BLaER1 treated with 17β-estradiol and CSF1 and Interleukin-3, amounts not matched to agents 10 nM and 100 nM (cell line): ENCODE data around the gene SNRPD3.

Experiments
- H3K27ac ChIP-seq, 11 experiments: shearing (Covaris generic); formaldehyde crosslinking; 2 replicates each; pipeline ENCODE4 v1.8.1; 2022
- H3K27me3 ChIP-seq, 11 experiments: shearing (Covaris generic); formaldehyde crosslinking; 2 replicates each; pipeline ENCODE4 v1.8.1; 2022
- H3K36me3 ChIP-seq, 11 experiments: shearing (Covaris generic); formaldehyde crosslinking; 2 replicates each; pipeline ENCODE4 v1.8.1; 2022
- H3K4me1 ChIP-seq, 10 experiments: shearing (Covaris generic); formaldehyde crosslinking; 2 replicates each; pipeline ENCODE4 v1.8.1; 2022
- H3K4me2 ChIP-seq, 11 experiments: shearing (Covaris generic); formaldehyde crosslinking; 2 replicates each; pipeline ENCODE4 v1.8.1; 2022
- H3K4me3 ChIP-seq, 10 experiments: shearing (Covaris generic); formaldehyde crosslinking; 2 replicates each; pipeline ENCODE4 v1.8.1; 2022
- H3K9ac ChIP-seq, 11 experiments: shearing (Covaris generic); formaldehyde crosslinking; 2 replicates each; pipeline ENCODE4 v1.8.1; 2022
- H3K9me3 ChIP-seq, 11 experiments: shearing (Covaris generic); formaldehyde crosslinking; replicated peaks in 1 of 11; 2 replicates each; pipeline ENCODE4 v1.8.1; 2022
- H4K20me1 ChIP-seq, 11 experiments: shearing (Covaris generic); formaldehyde crosslinking; 2 replicates each; pipeline ENCODE4 v1.8.1; 2022
- Cebpa-rat ChIP-seq, 11 experiments: shearing (Covaris generic); IDR thresholded peaks; 2 replicates each; pipeline ENCODE4 v1.8.1; 2022

The SNRPD3 gene

DNA sequence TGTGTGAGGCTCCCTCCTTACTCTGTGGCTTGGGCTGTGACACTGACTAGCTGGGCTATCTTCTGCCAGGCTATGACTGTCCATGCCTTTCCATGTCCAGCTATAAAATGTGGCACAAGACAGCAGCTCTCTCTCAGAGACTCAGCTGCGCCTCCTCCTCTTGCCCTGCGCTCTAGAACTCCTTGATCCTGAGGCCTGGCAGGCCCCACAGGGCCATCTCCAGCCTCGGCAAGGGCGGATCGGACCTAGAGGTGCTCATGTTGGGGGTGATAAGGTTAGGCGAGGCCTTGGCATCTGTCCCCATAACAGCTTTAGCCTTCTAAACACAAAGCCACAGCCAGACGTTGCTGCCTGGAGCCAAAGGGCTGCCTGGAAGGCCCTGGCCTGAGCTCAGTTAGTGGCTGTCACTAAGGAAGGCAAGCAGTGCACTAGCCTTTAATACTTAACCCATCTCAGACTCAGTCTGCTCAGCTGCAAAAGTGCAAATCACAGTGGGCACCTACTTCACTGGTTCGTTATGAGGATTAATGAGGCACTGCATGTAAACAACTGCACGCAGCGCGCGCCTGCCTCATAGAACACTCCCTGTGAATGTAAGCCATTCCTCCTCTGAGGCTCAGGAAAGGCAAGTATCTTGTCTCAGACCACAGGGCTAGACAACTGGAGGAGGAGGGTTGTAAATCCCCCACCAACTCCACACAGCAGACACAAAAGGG, 2.0 kb upstream of the SNRPD3 start:
- Histone ChIP-seq H4K20me1 (peaks cover 52 to 89% (median 81%) of the 10 kb centered on the region in 11 experiments; a peak in 21 of 22 replicates), H3K4me1 (peaks cover 56 to 77% (median 64%) of the 10 kb centered on the region in 10 experiments), H3K27me3 (no peaks in the 10 kb centered on the region), H3K4me3 (peak overlapping the region; percentile 86 to 99 (median 98)), H3K36me3 (peaks cover 35 to 58% (median 53%) of the 10 kb centered on the region in 11 experiments), H3K9ac (peak overlapping the region; percentile 89 to 99 (median 98)), H3K4me2 (peak overlapping the region; percentile 92 to 100 (median 98)), H3K27ac (peak overlapping the region; percentile 90 to 98 (median 96); a peak in 21 of 22 replicates), H3K9me3 (no peaks in the 10 kb centered on the region)
- no peak for TF ChIP-seq Cebpa-rat (IDR thresholded peaks at IDR 0.05)

DNA sequence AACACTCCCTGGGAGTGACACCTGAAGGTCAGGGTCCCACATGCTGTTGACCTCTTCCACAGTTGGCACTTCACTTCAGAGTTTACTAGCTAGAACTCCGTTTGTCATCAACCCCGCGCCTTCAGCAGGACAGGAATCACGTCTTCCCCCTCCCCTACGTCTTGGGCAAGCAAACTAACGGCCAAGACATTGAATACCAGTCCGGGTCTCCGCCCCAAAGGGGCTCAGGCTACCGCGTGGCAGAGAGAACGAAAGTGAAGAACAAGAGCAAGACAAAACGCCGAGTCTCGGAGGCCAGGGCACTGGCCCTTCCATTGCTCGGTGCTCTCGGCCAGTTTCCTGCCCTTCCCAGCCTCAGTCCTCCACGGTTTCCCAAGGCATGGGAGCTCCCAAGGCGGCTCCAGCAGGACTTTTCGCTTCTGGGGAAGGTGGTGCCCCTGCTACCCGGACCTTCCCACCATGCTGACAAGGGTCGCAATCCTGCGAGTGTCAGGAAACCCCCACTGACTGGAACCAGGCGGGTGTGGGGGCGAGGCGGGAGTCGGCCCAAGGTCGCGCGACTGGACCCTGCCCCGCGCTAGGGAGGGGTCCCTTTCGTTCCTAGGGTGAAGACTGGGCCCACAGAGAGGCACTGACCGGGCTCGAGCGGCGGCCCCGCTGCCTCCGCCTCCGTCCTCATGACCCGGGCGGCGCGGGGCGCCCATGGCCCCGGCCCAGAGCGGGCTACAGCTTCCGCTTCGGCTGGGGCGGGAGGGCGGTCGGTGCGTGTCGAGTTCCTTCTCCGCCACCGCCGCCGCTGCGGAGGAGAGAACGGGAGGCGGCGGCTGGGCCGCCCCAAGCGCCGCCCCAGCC, 1.3 kb upstream of the SNRPD3 start, which contains the start of gene GUCD1:
Gene GUCD1 (minus strand): TSS at position 826 of the 852 bp plus-strand sequence. CDS start 147 bp downstream, at position 679.
- peaks cover 64 to 79% (median 72%) of the 10 kb centered on the region in 10 experiments for H3K4me1 ChIP-seq

GRCh38 chr22:24559471-24559870, 3.7 kb downstream of the SNRPD3 start:
- peak overlapping the region in 7 of 11 experiments; percentile 1 to 96 (median 7); a peak in 5 of 22 replicates for H3K4me2 ChIP-seq
- peak overlapping the region in 6 of 11 experiments; percentile 21 to 41 (median 28); a peak in 7 of 22 replicates for H3K9ac ChIP-seq
- TF ChIP-seq Cebpa-rat (IDR thresholded peaks at IDR 0.05): no peak
- peaks cover 61 to 77% (median 75%) of the 10 kb centered on the region in 11 experiments for H3K36me3 ChIP-seq
- H4K20me1 ChIP-seq: peaks cover 52 to 89% (median 83%) of the 10 kb centered on the region in 11 experiments
- no peaks in the 10 kb centered on the region for H3K9me3 ChIP-seq
- no peaks in the 10 kb centered on the region for H3K27me3 ChIP-seq
- no peak overlapping the region for H3K4me3 ChIP-seq
- H3K27ac ChIP-seq: no peak overlapping the region
- peaks cover 30 to 43% (median 33%) of the 10 kb centered on the region in 10 experiments for H3K4me1 ChIP-seq

More for the DNA sequence above, 1.3 kb upstream of the SNRPD3 start, which contains the start of gene GUCD1:
- Histone ChIP-seq H3K9me3 (no peaks in the 10 kb centered on the region), H4K20me1 (peaks cover 52 to 89% (median 81%) of the 10 kb centered on the region in 11 experiments; a peak in 21 of 22 replicates), H3K36me3 (peaks cover 36 to 58% (median 53%) of the 10 kb centered on the region in 11 experiments), H3K4me2 (peak within 1 kb of the TSS; percentile 96 to 100 (median 98)), H3K4me3 (peak within 1 kb of the TSS; percentile 86 to 99 (median 98)), H3K27me3 (no peaks in the 10 kb centered on the region), H3K27ac (peak within 1 kb of the TSS; percentile 95 to 100 (median 98)), H3K9ac (peak within 1 kb of the TSS; percentile 89 to 99 (median 98))
- TF ChIP-seq Cebpa-rat (IDR thresholded peaks at IDR 0.05): no peak

GRCh38 chr22:24563246-24563645, 7.4 kb downstream of the SNRPD3 start:
- Histone ChIP-seq H3K4me1 (peaks cover 13 to 25% (median 15%) of the 10 kb centered on the region in 10 experiments; a peak in 18 of 20 replicates), H3K4me3 (no peak overlapping the region), H3K9ac (peak overlapping the region in 4 of 11 experiments; percentile 5 to 36 (median 22); a peak in 1 of 22 replicates), H3K4me2 (no peak overlapping the region), H3K27ac (no peak overlapping the region), H3K27me3 (no peaks in the 10 kb centered on the region), H3K36me3 (peaks cover 87 to 100% (median 100%) of the 10 kb centered on the region in 11 experiments), H3K9me3 (no peaks in the 10 kb centered on the region), H4K20me1 (peaks cover 90 to 100% (median 100%) of the 10 kb centered on the region in 11 experiments)
- no peak for TF ChIP-seq Cebpa-rat (IDR thresholded peaks at IDR 0.05)

DNA sequence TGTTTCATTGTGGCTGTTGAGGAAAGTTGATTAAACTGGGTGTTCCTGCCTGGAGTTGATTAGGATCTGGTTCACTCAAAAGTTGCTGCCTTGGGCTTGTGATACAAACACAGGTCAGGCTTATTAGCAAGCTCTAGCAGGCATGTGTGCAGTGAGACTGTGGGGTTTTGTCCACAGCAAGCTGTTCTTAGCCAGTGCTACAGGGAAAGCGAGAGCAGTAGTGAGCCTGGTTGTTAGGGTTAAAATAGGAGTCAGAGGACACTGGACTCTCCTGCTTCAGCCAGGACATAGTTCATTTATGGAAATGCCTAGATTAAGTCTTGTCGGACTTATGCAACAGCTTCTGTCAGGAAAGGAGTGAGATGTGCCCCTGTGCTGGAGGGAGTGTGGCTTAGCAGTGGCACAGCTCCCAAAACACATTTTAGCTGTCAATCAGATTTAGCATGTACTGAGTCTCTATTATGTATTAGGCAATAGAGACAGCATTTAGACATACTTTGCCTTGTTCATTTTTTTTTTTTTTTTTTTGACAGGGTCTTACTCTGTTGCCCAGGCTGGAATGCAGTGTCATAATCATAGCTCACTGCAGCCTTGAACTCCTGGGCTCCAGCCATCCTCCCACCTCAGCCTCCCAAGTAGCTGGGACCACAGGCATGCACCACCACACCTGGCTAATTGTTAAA, 8.7 kb downstream of the SNRPD3 start:
- no peak overlapping the region for H3K27ac ChIP-seq
- TF ChIP-seq Cebpa-rat (IDR thresholded peaks at IDR 0.05): no peak
- no peak overlapping the region for H3K4me2 ChIP-seq
- peak overlapping the region in 5 of 11 experiments; percentile 3 to 26 (median 16); a peak in 4 of 22 replicates for H3K9ac ChIP-seq
- peaks cover 78 to 100% (median 99%) of the 10 kb centered on the region in 11 experiments for H4K20me1 ChIP-seq
- no peak overlapping the region for H3K4me3 ChIP-seq
- peaks cover 87 to 100% (median 100%) of the 10 kb centered on the region in 11 experiments for H3K36me3 ChIP-seq
- no peaks in the 10 kb centered on the region for H3K9me3 ChIP-seq
- H3K27me3 ChIP-seq: no peaks in the 10 kb centered on the region
- H3K4me1 ChIP-seq: peaks cover 2 to 13% (median 3%) of the 10 kb centered on the region in 10 experiments; a peak in 13 of 20 replicates

DNA sequence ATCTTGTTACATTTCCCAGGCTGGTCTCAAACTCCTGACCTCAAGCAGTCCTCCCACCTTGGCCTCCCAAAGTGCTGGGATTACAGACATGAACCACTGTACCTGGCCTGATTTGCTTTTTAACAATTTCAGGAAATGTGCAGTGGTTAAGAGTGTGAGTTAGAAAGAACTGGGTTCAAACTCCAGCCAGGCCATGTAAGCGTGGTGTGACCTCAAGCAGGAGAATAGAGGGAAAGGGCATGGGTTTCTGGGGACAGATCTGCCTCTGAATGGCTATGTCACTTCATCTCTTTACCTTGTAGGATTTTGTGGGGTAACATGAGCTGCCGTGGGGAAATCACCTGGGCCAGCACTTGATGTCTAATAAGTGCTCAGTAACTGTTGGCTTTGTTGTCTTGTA, 9.3 kb downstream of the SNRPD3 start:
- H3K27ac ChIP-seq: no peak overlapping the region
- no peak overlapping the region for H3K4me2 ChIP-seq
- H3K36me3 ChIP-seq: peaks cover 89 to 100% (median 100%) of the 10 kb centered on the region in 11 experiments
- peaks cover 79 to 100% (median 99%) of the 10 kb centered on the region in 11 experiments for H4K20me1 ChIP-seq
- 0 out of 20 replicates have a peak, but pooled peaks cover 0 to 10% (median 0%) of the 10 kb centered on the region in 10 experiments for H3K4me1 ChIP-seq
- H3K9ac ChIP-seq: 0 out of 22 replicates have a peak overlapping the region, but pooled peaks of 3 of the 11 experiments have one; percentile 7 to 25 (median 14)
- no peaks in the 10 kb centered on the region for H3K27me3 ChIP-seq
- no peak for TF ChIP-seq Cebpa-rat (IDR thresholded peaks at IDR 0.05)
- no peak overlapping the region for H3K4me3 ChIP-seq
- H3K9me3 ChIP-seq: no peaks in the 10 kb centered on the region

DNA sequence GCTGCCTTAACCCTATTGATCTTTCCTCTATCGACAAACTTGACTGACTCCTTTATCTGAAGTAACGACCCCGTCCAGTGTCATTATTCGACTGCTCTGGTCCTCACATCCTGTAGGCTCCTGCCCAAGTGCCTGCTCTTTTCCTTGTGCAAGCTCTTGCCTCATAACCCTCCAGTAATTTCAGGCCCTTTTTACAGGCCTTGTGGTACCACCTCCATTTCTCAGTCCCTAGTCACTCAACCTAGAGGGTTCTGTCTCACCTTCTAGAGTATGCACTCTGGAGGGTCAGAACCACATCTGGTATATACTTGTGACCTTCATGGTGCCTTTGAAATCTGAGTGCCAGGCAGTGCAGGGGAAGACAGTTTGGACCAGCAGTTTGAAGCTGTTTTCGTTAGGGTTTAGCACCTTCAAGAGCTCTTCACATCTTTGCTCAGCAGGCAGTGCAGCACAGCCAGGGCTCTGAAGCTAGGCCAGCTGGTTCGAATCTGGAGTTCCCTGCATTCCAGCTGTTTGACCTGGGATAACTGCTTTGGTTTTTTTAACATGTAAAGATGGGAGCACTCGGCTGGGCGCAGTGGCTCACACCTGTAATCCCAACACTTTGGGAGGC, 11.2 kb downstream of the SNRPD3 start:
- H3K9ac ChIP-seq: 0 out of 22 replicates have a peak overlapping the region, but pooled peaks of 1 of the 11 experiments have one; percentile 0
- H3K4me1 ChIP-seq: 0 out of 20 replicates have a peak, but pooled peaks cover 0 to 10% (median 0%) of the 10 kb centered on the region in 10 experiments
- H3K4me3 ChIP-seq: no peak overlapping the region
- H3K27ac ChIP-seq: no peak overlapping the region
- peaks cover 91 to 100% (median 100%) of the 10 kb centered on the region in 11 experiments for H3K36me3 ChIP-seq
- no peak for TF ChIP-seq Cebpa-rat (IDR thresholded peaks at IDR 0.05)
- H3K4me2 ChIP-seq: no peak overlapping the region
- H4K20me1 ChIP-seq: peaks cover 65 to 100% (median 90%) of the 10 kb centered on the region in 11 experiments
- no peaks in the 10 kb centered on the region for H3K9me3 ChIP-seq
- H3K27me3 ChIP-seq: no peaks in the 10 kb centered on the region
